ENCODE measurements around the gene TMEM129.
A peak's percentile ranks its signal among the peaks of the same experiment; 100 is the strongest.

TMEM129 gene

GRCh38 chr4:1757836-1758235, 36.7 kb upstream of the TMEM129 start:
- DNase-seq: no peak

GRCh38 chr4:1756893-1757779, 36.0 kb upstream of the TMEM129 start:
- no peak for DNase-seq

GRCh38 chr4:1756079-1756478, 35.0 kb upstream of the TMEM129 start:
- DNase-seq: no peak

- no peak for DNase-seq
Measured at GRCh38 chr4:1755297-1755696, 34.2 kb upstream of the TMEM129 start.

GRCh38 chr4:1754336-1754735, 33.2 kb upstream of the TMEM129 start:
- DNase-seq: no peak

- no peak for DNase-seq
Measured at GRCh38 chr4:1753697-1754311, 32.7 kb upstream of the TMEM129 start.

GRCh38 chr4:1753294-1753696, 32.2 kb upstream of the TMEM129 start:
- DNase-seq: no peak

GRCh38 chr4:1752284-1753041, 31.3 kb upstream of the TMEM129 start:
- DNase-seq: peak in 1 of 5 donors; percentile 55

GRCh38 chr4:1751919-1752283, 30.8 kb upstream of the TMEM129 start:
- no peak for DNase-seq

- DNase-seq: no peak
Measured at GRCh38 chr4:1751155-1751918, 30.2 kb upstream of the TMEM129 start.

- DNase-seq: no peak
Measured at GRCh38 chr4:1750381-1751154, 29.4 kb upstream of the TMEM129 start.

GRCh38 chr4:1749826-1750225, 28.7 kb upstream of the TMEM129 start:
- DNase-seq: no peak

- DNase-seq: no peak
Measured at GRCh38 chr4:1749370-1749769, 28.2 kb upstream of the TMEM129 start.

- peak; percentile 49 to 78 (median 71) for DNase-seq
Measured at GRCh38 chr4:1748465-1748995, 27.4 kb upstream of the TMEM129 start.

GRCh38 chr4:1747603-1747967, 26.5 kb upstream of the TMEM129 start:
- no peak for DNase-seq

GRCh38 chr4:1746919-1747602, 25.9 kb upstream of the TMEM129 start:
- no peak for DNase-seq

- peak; percentile 40 to 65 (median 61) for DNase-seq
Measured at GRCh38 chr4:1746265-1746691, 25.2 kb upstream of the TMEM129 start.

GRCh38 chr4:1745697-1746096, 24.6 kb upstream of the TMEM129 start:
- DNase-seq: no peak

GRCh38 chr4:1745165-1745564, 24.0 kb upstream of the TMEM129 start:
- DNase-seq: no peak

GRCh38 chr4:1744552-1744951, 23.4 kb upstream of the TMEM129 start:
- no peak for DNase-seq

GRCh38 chr4:1743975-1744374, 22.9 kb upstream of the TMEM129 start:
- no peak for DNase-seq
